ENCODE measurements around the gene TMEM115. TPM values are rescaled to one million over a fixed set of nuclear protein-coding genes. Genes with fewer than 3 reads are reported as not detected.

Gene TMEM115
- total RNA-seq, result 10 to 100 TPM; 37.1 to 47.4 TPM

GRCh38 chr3:50358911-50359759 is at the start of gene TMEM115:
TSS of gene TMEM115 (minus strand) at chr3:50359521. CDS start at chr3:50359063, 458 bp downstream.
- H3K4me1 ChIP-seq, result peaks cover 0 to 52% of the 10 kb centered on the region in 2 donors
- DNase-seq (ENCODE audit: low spot score), result peak; percentile 97
- H3K27ac ChIP-seq, result peak within 1 kb of the TSS; percentile 89 to 90
- no peaks in the 10 kb centered on the region for H3K9me3 ChIP-seq
- peaks cover 19% of the 10 kb centered on the region for H3K36me3 ChIP-seq
- H3K27me3 ChIP-seq, result no peaks in the 10 kb centered on the region
- no peak for TF ChIP-seq CTCF (IDR thresholded peaks at IDR 0.05)
- peak within 1 kb of the TSS; percentile 78 to 90 for H3K4me3 ChIP-seq

DNA sequence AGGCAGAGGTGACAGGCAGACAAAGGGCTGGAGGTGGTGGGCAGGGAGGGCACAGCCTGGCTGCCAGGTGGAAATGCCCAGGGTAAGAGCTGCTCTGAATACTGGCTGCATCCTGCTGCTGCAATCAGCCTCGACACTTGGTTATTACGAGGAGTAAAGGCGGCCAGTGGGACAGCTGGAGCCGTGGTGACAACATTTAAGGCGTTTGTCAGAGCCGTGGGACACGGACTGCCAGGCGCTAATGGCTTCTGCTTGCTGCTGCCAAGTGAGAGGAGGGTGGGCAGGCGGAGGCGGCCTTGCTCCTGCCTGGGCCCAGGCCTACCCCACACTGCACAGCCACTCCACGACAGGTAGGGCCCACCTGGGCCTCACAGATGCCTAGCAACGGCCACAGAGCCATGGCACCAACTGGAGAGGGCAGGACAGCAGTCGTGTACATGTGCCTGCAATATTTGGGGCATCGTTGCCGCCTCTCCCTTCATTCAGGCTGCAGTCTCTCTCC is 49.2 kb upstream of the TMEM115 start:
- Histone ChIP-seq H3K9me3 (no peaks in the 10 kb centered on the region), H3K4me3 (no peak overlapping the region), H3K36me3 (no peaks in the 10 kb centered on the region), H3K27me3 (no peaks in the 10 kb centered on the region), H3K27ac (no peak overlapping the region), H3K4me1 (no peaks in the 10 kb centered on the region)
- DNase-seq (ENCODE audit: low spot score), result no peak
- TF ChIP-seq CTCF (IDR thresholded peaks at IDR 0.05), result no peak

GRCh38 chr3:50406487-50406886 is 47.2 kb upstream of the TMEM115 start:
- H3K27ac ChIP-seq, result no peak overlapping the region
- H3K36me3 ChIP-seq, result no peaks in the 10 kb centered on the region
- no peaks in the 10 kb centered on the region for H3K9me3 ChIP-seq
- TF ChIP-seq CTCF (IDR thresholded peaks at IDR 0.05), result no peak
- H3K27me3 ChIP-seq, result no peaks in the 10 kb centered on the region
- no peaks in the 10 kb centered on the region for H3K4me1 ChIP-seq
- no peak overlapping the region for H3K4me3 ChIP-seq
- no peak for DNase-seq (ENCODE audit: low spot score)

- TF ChIP-seq CTCF (IDR thresholded peaks at IDR 0.05), result no peak
- DNase-seq (ENCODE audit: low spot score), result no peak
Observed at GRCh38 chr3:50405249-50405648, 45.9 kb upstream of the TMEM115 start.

DNA sequence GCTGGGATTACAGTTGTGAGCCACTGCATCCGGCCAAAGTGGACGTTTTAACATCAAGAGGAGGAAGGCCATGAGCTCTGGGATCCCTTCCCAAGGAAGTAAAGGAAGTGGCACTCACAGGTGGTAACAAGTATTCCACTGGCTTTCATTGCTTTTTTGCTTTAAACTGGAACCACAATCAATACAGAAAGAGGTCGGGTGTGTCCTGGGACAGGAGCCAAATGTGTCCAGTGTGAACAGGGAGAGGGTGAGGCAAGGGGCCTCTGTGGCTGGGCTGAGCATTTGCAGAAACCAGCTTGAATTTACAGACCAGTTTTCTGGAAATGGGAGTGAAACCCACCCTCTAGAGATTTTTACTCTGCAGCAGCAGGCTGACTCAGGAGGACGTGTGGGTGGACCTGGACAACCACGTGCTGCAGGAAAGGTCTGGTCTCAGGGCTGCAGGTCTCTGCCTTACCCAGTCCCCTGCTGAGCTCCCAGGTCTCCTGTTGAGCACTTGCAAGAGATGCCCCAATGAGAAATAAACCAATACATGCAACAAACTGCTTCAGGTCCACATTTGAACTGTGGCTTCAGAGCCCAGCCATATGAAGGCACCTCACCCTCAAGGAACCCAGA is 42.8 kb upstream of the TMEM115 start:
- Histone ChIP-seq H3K27me3 (no peaks in the 10 kb centered on the region), H3K27ac (no peak overlapping the region), H3K36me3 (no peaks in the 10 kb centered on the region), H3K4me3 (no peak overlapping the region), H3K4me1 (no peaks in the 10 kb centered on the region), H3K9me3 (no peaks in the 10 kb centered on the region)
- no peak for TF ChIP-seq CTCF (IDR thresholded peaks at IDR 0.05)
- DNase-seq (ENCODE audit: low spot score), result no peak

More at GRCh38 chr3:50405249-50405648, 45.9 kb upstream of the TMEM115 start:
- Histone ChIP-seq H3K27me3 (no peaks in the 10 kb centered on the region), H3K9me3 (no peaks in the 10 kb centered on the region), H3K4me3 (no peak overlapping the region), H3K27ac (no peak overlapping the region), H3K4me1 (no peaks in the 10 kb centered on the region), H3K36me3 (no peaks in the 10 kb centered on the region)

Measured in right atrium auricular region (tissue), 2 donors.